H1 (cell line): ENCODE measurements around the gene OSCP1. TPM values are rescaled to one million over a fixed set of nuclear protein-coding genes. Genes with fewer than 3 reads are reported as not detected.

Source experiments
- CHD1 ChIP-seq: IDR thresholded peaks from 2 replicates; pipeline ENCODE4 v1.6.1; 2012; ENCODE audit warnings: low read depth, low read length, improper control_type of control experiment
- FOSL1 ChIP-seq: IDR thresholded peaks from 2 replicates; pipeline ENCODE4 v1.6.1; 2011; ENCODE audit warnings: mild to moderate bottlenecking, low read depth, low read length, moderate library complexity; ENCODE audit not compliant: insufficient read depth
- TEAD4 ChIP-seq: IDR thresholded peaks from 2 replicates; pipeline ENCODE4 v1.6.1; 2012; ENCODE audit warnings: low read depth, low read length, inconsistent platforms, mixed read lengths
- polyA plus RNA-seq, 7 experiments: library from polyadenylated mRNA; depleted of rRNA in 3 of 7; stranded (reverse) in 5 of 7; unstranded in 2 of 7; fragments of >200 nt in 5 of 7; fragments of 200-250 nt in 2 of 7; gene quantifications; 1 replicate in 5 of 7; 2 replicates in 1 of 7; 4 replicates in 1 of 7; pipeline versions ENCODE4 v1.2.1 to v1.2.3, GENCODE V29; 2011 to 2013; ENCODE audit warnings: missing spikeins in 2 of 7, mixed read lengths in 2 of 7
- total RNA-seq: library from RNA; stranded (reverse); fragmentation: NEBNext Ultra II Directional; extraction: Animal tissue kit (Norgen Biotek cat#: 25700); gene quantifications from 2 replicates; pipeline ENCODE4 v1.2.1, GENCODE V29; 2021

OSCP1 gene
- total and polyA plus RNA-seq, 2 of the 8 experiments (the other 6 are each of a cell fraction or from before 2014, with no cell fraction given): 1.8 to 3.3 TPM

DNA sequence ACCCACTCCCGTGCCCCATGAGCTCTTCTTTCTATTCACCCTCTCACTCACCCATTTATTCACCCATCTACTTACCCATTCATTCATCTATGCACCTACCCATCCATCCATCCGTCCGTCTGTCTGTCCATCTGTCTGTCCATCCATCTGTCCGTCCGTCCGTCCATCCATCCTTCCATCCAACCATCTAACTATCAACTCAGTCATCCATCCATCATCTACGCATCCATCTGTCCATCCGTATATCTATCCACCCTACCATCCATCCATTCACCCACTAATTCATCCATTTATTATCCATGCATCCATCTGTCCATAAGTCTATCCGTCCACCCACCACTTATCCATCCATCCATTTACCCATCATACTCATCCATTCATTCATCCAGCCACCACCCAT, 43.3 kb upstream of the OSCP1 start (continued):
- TF ChIP-seq FOSL1 (no peak), TEAD4 (no peak), CHD1 (no peak)
